GM21447 (cell line): ENCODE measurements around the gene UNC93B1.

Source experiments
- ATAC-seq: cut with Tn5 transposase; IDR thresholded peaks from one replicate; pipeline ENCODE4 v1.9.1; 2021; ENCODE audit not compliant: unreplicated experiment

The UNC93B1 gene

DNA sequence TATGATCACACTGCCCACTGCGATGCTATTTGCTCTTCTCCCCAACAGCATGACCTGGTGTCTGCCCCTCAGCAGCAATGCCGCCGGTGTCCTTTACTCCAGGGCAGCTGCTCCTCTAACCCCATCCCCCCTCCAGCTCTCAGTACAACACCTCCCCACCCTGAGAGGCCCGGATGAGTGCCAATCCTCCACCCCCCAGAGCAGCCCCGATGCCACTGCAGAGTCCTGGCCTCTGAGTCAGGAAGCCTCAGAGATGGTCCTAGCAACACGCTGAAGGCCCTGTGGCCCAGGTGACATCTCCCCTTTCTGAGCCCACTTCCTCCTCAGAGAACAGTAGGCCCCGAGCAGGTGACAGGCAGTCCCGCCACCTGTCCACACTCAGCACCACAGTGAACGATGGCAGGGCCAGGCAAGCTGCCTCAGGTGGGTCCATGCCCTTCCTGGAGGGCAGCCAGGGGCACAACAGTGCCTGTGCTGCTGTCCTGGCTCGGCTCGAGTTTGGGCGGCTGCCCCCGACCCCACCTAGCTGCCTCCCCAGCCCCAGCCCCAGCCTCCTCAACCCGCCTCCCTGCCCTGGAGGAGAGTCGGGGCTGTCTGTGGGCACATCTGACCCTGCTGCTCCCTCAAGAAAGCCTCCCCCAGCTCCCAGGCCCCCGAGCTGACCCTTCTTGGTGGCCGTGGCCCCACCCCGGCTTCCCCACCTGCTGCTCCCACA is 22.7 kb upstream of the UNC93B1 start:
- ATAC-seq: no peak

DNA sequence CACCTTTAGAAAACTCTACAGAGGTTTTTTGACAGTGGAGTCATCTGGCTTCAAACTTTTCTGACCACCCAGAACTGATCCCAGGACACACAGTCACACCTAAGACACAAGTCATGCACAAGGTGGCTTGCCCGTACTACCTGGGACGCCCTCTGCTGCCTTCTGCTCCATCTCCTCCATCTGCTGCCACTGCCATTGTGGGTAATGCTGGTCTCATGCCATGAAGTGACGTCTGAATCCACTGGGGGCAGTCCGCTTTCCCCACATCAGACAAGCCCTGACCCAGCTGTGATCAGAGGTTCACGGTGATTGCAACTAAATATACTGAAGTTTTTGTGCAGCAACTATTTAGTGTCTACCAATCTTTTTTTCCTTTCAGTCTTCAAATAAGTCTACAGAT is 21.1 kb upstream of the UNC93B1 start:
- no peak for ATAC-seq

DNA sequence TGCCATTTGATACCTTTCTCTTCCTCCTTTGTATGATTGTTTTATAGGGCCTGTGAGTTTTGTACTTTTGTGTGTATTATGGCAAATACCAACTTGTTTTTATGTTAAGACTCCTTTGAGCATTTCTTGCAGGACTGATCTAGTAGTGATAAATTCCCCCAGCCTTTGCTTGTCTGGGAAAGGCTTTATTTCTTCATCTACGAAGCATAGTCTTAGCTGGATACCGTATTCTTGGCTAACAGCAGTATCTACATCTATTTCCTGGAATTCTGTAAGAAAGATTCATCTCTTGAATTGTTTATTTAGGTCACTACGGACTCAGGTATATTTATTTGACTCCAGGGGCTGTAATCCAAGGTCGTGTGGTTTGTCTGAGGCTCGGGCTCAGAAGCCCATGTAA is 20.6 kb upstream of the UNC93B1 start:
- ATAC-seq: no peak

DNA sequence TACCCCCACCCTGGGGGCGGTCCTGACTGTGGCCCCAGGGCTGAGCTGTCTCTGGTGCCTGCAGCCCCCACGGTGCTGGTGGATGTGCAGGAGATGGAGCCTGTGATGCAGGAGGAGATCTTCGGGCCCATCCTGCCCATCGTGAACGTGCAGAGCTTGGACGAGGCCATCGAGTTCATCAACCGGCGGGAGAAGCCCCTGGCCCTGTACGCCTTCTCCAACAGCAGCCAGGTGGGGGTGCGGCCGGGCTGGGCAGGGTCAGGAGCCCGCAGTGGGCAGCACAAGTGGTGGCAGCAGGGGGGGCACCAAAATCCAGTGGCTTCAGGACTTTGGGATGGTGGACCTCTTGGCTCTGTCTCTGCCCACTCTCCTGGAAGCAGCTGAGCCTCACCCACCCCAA is 18.6 kb upstream of the UNC93B1 start:
- no peak for ATAC-seq

DNA sequence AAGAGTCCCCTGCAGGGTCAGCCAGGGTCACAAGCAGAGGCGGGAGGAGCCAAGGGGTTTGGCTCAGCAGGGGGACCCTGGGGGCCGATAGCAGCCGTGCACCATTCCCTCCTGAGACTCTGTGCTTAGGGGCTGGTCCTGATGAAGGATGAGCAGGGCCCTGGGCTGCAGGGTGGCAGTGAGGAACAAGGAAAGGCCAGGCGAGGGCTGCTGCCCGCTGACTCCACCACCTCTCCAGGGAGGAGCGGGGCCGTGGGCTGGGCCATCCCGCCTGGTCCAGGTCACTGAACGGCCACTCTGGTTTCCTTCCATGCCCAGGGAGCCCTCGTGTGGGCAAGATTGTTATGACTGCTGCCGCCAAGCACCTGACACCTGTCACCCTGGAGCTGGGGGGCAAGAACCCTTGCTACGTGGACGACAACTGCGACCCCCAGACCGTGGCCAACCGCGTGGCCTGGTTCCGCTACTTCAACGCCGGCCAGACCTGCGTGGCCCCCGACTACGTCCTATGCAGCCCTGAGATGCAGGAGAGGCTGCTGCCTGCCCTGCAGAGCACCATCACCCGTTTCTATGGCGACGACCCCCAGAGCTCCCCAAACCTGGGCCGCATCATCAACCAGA is 17.4 kb upstream of the UNC93B1 start:
- no peak for ATAC-seq

DNA sequence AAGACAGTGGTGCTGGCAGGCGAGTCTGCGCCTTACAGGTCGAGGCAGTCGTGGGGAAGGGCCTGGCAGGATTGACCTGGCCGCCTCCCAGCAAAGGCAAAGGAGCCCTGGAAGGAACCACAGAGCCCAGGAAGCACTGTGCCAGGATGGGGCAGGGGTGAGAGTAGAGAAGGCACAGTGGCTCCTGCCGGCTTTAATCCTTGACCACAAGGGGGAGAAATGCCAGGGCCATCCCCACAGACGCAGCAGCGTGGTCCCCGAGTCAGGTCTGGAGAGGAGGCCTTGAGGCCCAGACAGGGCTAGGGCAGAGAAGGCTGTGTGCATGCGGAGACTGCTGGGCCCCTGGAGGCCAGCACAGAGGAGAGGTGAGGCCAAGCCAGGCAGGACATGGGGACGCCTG is 16.7 kb upstream of the UNC93B1 start:
- ATAC-seq: no peak

DNA sequence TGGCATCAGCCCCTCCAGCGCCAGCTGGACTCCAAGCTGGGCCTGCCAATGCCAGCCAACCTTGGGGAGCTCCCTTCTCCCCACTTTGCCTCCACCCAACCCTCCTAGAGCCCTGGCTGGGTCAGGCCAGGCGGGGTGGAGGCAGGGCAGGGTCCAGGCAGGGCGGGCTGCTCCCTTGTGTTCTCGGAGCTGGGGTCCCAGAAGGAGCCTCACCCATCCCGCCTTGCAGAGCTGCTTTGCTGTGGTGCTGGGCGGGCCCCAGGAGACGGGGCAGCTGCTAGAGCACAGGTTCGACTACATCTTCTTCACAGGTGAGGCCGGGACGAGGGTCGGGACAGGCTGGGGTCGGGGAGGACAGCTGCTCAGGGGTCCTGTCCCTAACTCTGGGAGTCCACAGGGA is 15.6 kb upstream of the UNC93B1 start:
- ATAC-seq: no peak

DNA sequence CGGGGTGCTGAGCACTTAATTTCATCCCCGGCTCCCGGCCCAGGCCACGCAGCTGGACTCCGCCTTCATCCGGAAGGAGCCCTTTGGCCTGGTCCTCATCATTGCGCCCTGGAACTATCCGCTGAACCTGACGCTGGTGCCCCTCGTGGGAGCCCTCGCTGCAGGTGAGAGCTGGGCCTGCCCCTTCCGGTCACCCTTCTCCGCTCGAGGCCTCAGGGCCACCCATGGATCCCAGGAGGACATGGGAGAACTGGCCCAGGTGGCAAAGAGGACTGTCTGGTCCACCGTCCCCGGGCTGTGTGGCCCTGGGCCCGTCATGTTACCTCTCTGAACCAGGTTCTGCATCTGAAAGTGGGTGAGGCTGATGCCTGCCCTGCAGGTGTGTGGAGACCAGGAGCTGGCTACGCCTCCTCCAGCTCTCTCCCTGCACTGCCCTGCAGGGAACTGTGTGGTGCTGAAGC is 14.9 kb upstream of the UNC93B1 start:
- no peak for ATAC-seq

DNA sequence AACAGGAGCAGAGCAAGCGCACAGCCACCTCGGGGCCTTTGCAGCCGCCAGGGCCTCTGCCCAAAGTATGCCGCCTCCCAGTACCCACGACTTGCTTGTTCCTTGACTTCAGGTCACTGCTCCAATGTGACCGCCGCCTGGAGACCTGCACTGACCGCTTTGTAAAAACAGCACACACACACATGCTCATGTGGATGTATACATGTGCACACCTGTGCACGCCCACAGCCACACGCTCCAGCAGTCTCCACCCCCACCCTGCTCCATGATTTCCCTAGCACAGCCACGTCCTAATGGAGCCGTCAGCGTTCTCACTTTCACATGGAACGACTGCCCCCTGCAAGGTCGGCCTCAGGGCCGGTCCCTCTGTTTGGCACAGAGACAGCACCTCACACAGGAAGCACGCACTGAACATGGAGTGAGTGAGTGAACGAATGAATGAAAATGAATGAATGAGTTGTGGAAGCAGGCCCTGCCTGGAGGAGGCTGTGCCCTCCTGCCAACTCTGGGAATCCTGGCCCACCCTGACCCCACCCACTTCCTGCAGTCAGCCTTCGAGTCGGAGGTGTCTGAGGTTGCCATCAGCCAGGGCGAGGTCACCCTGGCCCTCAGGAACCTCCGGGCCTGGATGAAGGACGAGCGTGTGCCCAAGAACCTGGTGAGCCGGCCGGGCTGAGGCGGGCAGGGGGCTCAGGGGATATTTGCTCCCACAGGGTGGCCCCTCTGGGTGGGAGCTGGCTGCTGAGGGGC is 14.3 kb upstream of the UNC93B1 start:
- no peak for ATAC-seq

DNA sequence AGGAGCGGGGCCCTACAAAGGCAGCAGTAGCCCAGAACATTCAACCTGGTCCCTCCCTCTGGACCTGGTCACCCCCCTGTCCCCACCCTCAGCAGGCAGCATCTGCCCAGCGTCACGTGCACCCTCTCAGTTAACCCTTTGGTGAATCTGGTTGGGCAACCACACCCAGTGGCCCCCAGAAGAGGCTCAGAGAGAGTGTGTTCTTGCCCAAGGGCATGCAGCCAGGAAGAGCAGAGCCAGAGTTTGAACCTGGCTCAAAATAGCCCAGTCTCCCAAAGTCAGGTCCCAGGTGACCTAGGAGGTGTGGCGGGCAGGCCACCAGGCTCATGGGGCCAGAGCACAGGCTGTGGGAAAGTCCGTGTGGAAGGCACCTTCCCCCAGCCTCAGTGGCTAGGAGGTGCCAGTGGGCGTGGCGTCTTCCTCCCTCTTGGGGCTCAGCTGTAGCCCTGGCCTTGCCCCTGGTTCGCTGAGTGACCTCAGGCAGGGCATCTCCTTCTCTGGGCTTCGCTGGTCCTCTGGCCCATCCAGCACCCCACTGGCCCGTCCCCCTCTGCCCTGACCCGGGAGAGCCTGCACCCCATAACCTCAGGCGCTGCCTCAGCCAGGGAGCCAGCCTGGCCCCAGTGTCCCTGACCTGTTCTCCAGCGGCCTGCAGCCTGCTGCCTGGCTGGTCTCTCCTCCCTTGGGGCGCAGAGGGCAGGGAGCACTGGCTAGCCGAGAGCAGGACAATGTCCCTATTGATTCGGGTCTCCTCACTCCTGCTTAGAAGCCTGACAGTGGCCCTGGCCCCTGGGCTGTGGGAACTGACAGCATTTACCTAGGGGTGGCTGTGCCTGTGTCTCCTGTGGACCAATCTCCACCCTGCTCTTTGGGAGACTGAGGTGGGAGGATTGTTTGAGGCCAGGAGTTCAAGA is 13.3 kb upstream of the UNC93B1 start:
- ATAC-seq: no peak

DNA sequence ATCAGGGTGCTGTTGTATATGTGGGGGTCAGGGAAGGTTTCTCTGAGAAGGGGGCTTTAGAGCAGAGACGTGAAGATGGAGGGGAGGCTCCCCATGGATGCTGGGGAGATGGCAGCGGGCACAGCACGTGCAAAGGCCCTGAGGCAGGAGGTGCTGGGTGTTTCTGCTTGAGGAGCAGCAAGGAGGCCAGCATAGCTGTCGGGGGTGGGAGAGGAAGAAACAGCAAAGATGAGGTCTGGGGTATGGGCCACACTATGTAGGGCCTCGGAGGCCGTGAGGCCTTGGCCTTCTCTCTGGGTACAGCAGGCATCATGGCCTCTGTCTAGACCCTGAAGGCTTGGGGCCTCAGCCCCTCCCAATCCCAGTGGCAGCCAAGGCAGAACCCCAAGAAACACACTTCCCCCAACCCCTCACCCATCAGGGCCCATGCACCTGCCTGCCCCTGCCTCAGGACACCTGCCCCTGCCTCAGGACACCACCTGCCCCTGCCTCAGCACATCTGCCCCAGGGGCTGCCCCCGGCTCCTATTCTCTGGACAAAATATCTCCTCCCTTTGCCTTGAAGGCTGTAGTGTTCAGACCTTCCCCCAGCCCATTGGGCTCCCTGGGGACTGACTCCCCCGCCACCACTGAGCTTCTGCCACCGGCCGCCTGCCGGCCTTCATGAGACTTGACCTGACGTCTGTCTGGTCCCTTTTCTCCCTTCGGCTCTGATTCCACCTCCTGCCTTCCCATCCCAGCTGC is 12.4 kb upstream of the UNC93B1 start:
- no peak for ATAC-seq

DNA sequence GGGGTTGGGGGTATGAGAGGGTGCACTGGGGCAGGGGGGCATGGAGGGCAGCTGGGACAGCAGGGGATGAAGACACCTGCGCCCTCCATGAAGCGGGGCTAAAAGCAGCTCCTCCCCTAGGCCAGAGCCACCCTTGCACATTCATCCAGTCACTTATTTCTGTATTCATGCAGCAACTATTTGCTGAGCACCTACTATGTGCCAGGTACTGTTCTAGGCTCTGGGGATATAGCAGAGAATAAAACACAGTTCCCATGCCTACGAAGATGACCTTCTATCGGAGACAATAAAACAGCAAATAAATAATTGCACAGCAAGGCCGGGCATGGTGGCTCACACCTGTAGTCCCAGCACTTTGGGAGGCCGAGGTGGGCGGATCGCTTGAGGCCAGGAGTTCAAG is 11.6 kb upstream of the UNC93B1 start:
- ATAC-seq: no peak

DNA sequence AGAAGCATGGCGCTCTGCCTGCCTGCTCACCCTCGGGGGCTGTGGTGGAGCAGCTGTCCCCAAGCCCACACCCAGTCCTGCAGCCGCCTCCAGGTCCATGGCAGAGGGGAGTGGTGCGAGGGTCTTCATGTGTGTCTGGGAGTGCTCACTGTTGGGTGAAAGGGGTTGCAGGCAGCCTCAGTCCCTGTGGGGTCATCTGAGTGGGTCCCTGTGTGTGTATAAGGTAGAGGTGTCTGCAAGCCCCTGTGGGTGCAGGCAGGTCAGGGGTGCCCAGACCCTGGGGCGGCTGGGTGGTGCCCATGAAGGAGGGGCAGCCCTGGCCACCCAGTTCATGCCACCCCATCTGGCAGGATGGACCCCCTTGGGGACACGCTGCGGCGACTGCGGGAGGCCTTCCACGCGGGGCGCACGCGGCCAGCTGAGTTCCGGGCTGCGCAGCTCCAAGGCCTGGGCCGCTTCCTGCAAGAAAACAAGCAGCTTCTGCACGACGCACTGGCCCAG is 11.1 kb upstream of the UNC93B1 start:
- no peak for ATAC-seq

DNA sequence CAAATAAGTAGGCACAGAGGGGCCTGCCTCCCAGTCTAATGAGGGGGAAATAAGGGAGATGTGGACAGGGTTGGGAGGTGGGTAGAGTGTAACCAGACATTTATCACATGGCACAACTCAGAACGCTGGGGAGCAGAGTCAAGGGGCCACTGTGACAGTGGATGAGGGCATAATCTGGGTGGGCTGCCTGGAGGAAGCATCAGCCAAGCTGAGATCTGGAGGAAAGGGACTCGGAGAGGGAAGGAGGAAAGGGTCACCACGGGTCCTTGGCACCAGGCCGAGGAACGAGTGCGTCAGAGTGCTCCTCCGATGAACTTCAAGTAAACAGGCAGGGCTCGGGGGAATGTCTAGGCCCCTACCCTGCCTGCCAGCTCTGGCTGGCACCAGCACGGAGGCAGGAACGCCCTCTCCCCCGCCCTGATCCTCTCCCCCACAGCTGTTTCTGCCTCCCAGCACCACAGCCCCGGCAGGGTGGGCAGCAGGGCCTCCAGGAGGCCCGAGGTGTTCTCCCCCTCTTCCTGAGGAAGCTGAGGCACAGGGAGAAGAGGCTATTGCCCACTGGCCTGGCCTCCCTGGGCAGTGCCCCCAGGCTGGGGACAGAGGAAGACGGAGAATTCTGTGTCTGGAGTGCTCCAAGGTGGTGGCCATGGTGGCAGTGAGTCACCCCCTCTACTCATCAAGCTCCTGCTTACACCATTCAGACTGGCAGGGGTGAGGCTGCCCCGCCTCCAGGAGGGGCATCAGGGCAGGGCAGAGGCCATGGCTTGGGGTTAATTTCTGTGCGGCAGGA is 10.5 kb upstream of the UNC93B1 start:
- ATAC-seq: no peak

DNA sequence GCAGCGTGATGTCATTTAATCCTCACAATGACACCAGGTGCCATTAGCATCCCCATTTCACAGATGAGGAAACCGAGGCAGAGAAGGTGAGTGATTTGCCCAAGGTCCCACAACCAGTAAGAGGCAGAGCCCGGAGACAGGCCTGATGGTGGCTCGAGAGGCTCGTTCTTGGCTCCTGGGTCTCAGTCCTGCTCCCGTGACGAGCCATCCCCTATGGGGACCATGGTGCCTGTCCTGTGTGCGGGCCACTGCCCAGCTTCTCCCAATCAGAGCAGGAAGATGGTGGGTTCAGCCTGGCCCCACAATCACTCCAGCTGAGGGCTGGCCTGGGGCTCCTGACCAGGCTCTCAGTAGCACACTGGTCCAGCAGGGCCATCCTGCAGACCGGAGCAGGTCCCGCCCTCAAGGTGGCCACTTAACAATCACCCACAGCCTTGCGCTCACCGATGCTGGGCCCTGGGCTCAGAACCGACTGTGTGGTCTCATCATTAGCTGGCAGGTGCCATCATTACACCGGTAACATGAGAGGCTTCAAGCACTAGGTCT is 9.8 kb upstream of the UNC93B1 start:
- ATAC-seq: no peak

DNA sequence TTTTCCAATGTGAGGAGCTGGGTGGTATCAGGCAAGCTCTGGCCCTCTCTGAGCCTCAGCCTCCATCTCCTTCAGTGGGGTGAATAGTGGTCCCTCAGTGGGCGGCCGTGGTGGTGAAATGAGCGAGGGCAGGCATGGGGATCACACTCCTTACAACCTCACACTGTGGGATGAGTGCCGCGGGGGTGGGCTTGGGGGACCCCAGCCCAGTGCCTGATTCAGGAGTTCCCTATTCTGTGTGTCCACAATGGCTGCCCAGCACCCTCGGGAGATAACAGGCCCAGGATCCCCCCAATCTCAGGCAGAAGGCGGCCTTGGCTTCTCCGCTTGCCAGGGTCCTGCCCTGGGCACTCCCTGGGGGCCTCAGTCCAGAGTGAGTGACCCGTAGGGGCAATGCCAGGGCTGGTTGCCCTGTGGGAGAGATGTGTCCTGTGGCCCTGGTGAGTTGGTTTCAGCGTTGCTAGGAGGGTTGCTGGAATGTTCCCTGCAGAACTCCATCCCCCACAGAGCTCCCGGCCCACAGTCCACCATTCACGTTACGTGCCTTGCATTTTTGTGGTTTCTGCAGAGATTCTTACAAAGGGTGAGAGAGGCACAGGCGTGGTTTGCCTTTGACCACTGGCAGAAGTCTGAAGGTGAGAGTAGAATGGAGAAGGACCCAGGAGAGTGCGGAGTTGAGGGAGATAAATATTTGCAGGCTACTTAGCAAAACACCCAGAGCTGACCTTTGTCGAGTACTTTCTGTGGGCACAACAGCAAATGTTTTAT is 9.1 kb upstream of the UNC93B1 start:
- no peak for ATAC-seq

DNA sequence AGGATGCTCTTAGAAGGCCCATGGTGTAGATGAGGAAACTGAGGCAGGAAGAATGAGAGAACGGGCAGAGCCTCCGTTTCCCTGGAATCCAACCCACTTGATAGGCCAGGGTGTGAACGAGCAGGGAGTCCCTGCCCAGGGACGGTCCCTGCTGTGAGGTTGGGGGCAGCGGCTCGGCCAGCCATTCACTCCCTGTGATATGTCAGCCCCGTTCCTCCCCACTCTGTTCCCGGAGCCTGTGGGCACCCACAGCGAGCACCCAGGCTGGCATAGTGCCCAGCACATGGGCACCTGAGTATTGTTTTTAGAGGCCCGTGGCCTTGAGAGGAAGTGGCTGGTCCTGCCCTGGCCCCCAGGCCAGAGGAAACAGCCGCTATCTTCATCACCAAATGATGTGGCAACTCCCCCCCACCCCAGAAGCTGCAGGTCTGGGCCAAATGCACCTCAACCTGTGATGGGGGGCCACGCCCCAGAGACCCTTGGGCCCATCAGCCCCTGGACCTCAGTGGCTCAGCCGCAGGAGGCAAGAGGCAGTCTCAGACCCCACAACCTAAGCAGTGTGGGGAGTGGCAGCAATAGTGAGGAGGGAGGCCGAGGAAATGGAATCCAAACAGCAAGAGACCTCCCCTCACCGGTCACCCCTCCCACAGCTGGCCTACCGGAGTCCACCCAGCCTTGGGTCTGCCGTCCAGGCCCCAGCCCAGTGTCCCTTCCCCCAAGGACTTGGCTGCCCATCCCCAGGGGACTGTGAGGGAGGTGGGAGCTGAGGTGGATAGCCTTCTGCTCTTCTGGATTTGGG is 8.3 kb upstream of the UNC93B1 start:
- no peak for ATAC-seq
